OCI-LY1 (cell line): ENCODE results near the gene MBTD1.

ENCODE experiments used
- H2AFZ ChIP-seq: fragments of 200-600 bp; sonication (generic), shearing (Covaris generic); 2 replicates; pipeline ENCODE4 v1.6.0; 2014; ENCODE audit warnings: antibody characterized with exemption, mild to moderate bottlenecking, low read length
- H3F3A ChIP-seq: fragments of 200-600 bp; sonication (generic), shearing (Covaris generic); 2 replicates; pipeline ENCODE4 v1.6.0; 2014; ENCODE audit warnings: mild to moderate bottlenecking, antibody characterized with exemption, low read length, moderate library complexity; ENCODE audit not compliant: insufficient read depth
- H3K27ac ChIP-seq: fragments of 200-600 bp; sonication (generic); 2 replicates; pipeline ENCODE4 v1.5.1; 2014; ENCODE audit warnings: low read length, mixed run types, mild to moderate bottlenecking, low read depth; ENCODE audit not compliant: poor library complexity, severe bottlenecking
- H3K27me3 ChIP-seq: fragments of 200-600 bp; sonication (generic); 2 replicates; pipeline ENCODE4 v1.6.0; 2014; ENCODE audit warnings: antibody characterized with exemption, mild to moderate bottlenecking, low read length, moderate library complexity; ENCODE audit not compliant: insufficient read depth
- H3K36me3 ChIP-seq: fragments of 200-600 bp; sonication (generic); 2 replicates; pipeline ENCODE4 v1.6.1; 2014; ENCODE audit warnings: mild to moderate bottlenecking, antibody characterized with exemption, low read length, moderate library complexity, mixed read lengths; ENCODE audit not compliant: insufficient read depth
- H3K4me1 ChIP-seq: fragments of 200-600 bp; sonication (generic); 2 replicates; pipeline ENCODE4 v1.5.1; 2014; ENCODE audit warnings: mild to moderate bottlenecking, low read length, moderate library complexity; ENCODE audit not compliant: insufficient read depth, severe bottlenecking
- H3K4me2 ChIP-seq: fragments of 200-600 bp; sonication (generic), shearing (Covaris generic); 2 replicates; pipeline ENCODE4 v1.6.1; 2014; ENCODE audit warnings: low read length
- H3K4me3 ChIP-seq: fragments of 200-600 bp; sonication (generic); 2 replicates; pipeline ENCODE4 v1.5.1; 2014; ENCODE audit warnings: low read length, low read depth, mild to moderate bottlenecking, mixed read lengths; ENCODE audit not compliant: poor library complexity, severe bottlenecking
- H3K79me2 ChIP-seq: fragments of 200-600 bp; shearing (Covaris generic); 2 replicates; pipeline ENCODE4 v1.6.1; 2016; ENCODE audit warnings: mixed run types, low read length, mixed read lengths; ENCODE audit not compliant: insufficient read depth
- H3K9ac ChIP-seq: fragments of 200-600 bp; sonication (generic), shearing (Covaris generic); 2 replicates; pipeline ENCODE4 v1.6.1; 2014; ENCODE audit warnings: mild to moderate bottlenecking, low read length, mixed read lengths
- H3K9me2 ChIP-seq: fragments of 200-600 bp; sonication (generic), shearing (Covaris generic); 2 replicates; pipeline ENCODE4 v1.6.1; 2014; ENCODE audit warnings: low read depth, mild to moderate bottlenecking, low read length, mixed read lengths
- H3K9me3 ChIP-seq: fragments of 200-600 bp; shearing (Covaris generic); 2 replicates; pipeline ENCODE4 v1.6.1; 2014; ENCODE audit warnings: low read length, mixed read lengths
- H4K20me1 ChIP-seq: fragments of 200-600 bp; sonication (generic), shearing (Covaris generic); 2 replicates; pipeline ENCODE4 v1.6.0; 2016; ENCODE audit warnings: mild to moderate bottlenecking, low read length; ENCODE audit not compliant: insufficient read depth
- EZH2 ChIP-seq: fragments of 200-600 bp; sonication (generic), shearing (Covaris generic); IDR thresholded peaks from 2 replicates; pipeline ENCODE4 v1.8.0; 2017; ENCODE audit warnings: borderline replicate concordance, mixed run types, mild to moderate bottlenecking, antibody characterized with exemption, low read length, moderate library complexity, mixed read lengths
- TF ChIP-seq, protein P1 (sequence below): fragments of 200-600 bp; sonication (generic), shearing (Covaris generic); IDR thresholded peaks from 2 replicates; pipeline ENCODE4 v1.5.1; 2017; ENCODE audit warnings: mild to moderate bottlenecking, antibody characterized with exemption, low read length, moderate library complexity, mixed read lengths

MBTD1 gene

DNA sequence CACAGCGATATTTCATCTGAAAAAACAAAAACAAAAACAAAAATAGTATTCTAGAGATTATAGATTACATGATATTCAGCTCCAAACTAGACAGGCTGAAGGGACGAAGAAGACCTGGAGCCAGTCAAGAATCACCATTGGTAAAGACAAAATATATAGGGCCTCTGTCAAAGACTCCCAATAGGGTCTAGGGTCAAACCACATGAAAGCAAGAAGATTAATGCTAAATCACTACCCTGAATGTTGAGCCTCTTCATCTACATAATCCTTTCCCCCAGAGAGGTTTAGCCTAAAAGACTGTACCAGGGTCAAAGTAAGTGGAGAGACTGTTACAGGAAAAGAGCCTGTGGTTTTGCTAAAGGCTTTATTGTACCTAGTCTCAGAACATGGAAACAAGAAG is 117.3 kb downstream of the MBTD1 start:
- Histone ChIP-seq H4K20me1 (no peaks in the 10 kb centered on the region), H3K9ac (no peak overlapping the region), H3K79me2 (no peaks in the 10 kb centered on the region), H3K27ac (no peak overlapping the region), H3K4me3 (no peak overlapping the region), H2AFZ (no peak overlapping the region), H3K27me3 (no peaks in the 10 kb centered on the region), H3F3A (no peaks in the 10 kb centered on the region), H3K4me1 (no peaks in the 10 kb centered on the region), H3K4me2 (no peak overlapping the region), H3K9me2 (no peaks in the 10 kb centered on the region), H3K9me3 (no peaks in the 10 kb centered on the region), H3K36me3 (no peaks in the 10 kb centered on the region)
- TF ChIP-seq, protein P1, sequence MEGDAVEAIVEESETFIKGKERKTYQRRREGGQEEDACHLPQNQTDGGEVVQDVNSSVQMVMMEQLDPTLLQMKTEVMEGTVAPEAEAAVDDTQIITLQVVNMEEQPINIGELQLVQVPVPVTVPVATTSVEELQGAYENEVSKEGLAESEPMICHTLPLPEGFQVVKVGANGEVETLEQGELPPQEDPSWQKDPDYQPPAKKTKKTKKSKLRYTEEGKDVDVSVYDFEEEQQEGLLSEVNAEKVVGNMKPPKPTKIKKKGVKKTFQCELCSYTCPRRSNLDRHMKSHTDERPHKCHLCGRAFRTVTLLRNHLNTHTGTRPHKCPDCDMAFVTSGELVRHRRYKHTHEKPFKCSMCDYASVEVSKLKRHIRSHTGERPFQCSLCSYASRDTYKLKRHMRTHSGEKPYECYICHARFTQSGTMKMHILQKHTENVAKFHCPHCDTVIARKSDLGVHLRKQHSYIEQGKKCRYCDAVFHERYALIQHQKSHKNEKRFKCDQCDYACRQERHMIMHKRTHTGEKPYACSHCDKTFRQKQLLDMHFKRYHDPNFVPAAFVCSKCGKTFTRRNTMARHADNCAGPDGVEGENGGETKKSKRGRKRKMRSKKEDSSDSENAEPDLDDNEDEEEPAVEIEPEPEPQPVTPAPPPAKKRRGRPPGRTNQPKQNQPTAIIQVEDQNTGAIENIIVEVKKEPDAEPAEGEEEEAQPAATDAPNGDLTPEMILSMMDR, result no peak
- no peak for TF ChIP-seq EZH2

DNA sequence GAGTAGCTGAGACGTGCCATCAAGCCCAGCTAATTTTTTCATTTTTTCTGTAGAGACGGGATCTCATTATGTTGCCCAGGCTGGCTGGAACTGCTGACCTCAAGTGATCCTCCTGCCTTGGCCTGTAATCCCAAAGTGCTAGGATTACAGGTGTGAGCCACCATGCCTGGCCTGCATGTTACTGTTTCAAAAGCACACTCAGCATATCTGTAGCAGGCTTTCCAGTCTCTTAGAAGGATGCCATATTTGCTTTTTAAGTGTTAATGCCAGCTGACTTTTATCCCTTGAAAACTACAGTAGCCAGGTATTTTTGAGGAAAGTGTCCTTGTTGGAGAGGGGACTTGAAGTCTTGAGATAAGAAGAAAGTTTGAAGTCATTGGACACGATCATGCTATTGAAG is 123.9 kb downstream of the MBTD1 start:
- Histone ChIP-seq H3K4me1 (no peaks in the 10 kb centered on the region), H4K20me1 (no peaks in the 10 kb centered on the region), H3K9me2 (no peaks in the 10 kb centered on the region), H2AFZ (no peak overlapping the region), H3K4me2 (no peak overlapping the region), H3K9me3 (no peaks in the 10 kb centered on the region), H3K79me2 (no peaks in the 10 kb centered on the region), H3K4me3 (no peak overlapping the region), H3K9ac (no peak overlapping the region), H3K27me3 (no peaks in the 10 kb centered on the region), H3K27ac (no peak overlapping the region), H3F3A (no peaks in the 10 kb centered on the region), H3K36me3 (no peaks in the 10 kb centered on the region; the same call in 1 of the 2 replicates)
- TF ChIP-seq, protein P1, result no peak
- no peak for TF ChIP-seq EZH2

DNA sequence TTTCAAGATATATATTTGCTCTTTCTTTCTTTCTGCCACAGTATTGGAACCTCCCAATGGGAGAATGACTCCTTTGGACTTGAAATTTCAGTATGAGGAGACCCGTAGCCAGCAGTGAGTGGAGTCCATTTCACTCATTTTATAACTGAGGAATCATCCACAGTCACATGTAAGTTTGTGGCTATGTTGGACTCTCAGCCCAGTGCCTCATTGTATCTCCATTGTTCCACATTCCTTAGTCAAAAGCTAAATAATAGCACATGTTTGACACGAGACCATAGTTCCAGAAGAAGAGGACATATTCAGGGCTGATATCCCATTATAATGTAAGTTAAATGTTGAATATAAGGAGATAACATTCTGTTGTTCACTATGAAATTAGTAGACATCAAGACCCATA is 126.5 kb downstream of the MBTD1 start:
- Histone ChIP-seq H3K9me3 (no peaks in the 10 kb centered on the region), H3K27me3 (no peaks in the 10 kb centered on the region), H3K4me2 (no peak overlapping the region), H3K4me1 (no peaks in the 10 kb centered on the region), H3K9me2 (no peaks in the 10 kb centered on the region), H3K27ac (no peak overlapping the region), H3K36me3 (no peaks in the 10 kb centered on the region; the same call in 1 of the 2 replicates), H3K79me2 (no peaks in the 10 kb centered on the region), H3F3A (no peaks in the 10 kb centered on the region), H4K20me1 (no peaks in the 10 kb centered on the region), H3K4me3 (no peak overlapping the region), H3K9ac (no peak overlapping the region), H2AFZ (no peak overlapping the region)
- TF ChIP-seq, protein P1, result no peak
- no peak for TF ChIP-seq EZH2
